LNCaP clone FGC (cell line): ENCODE data around the gene ST8SIA4.

Experiments
- DNase-seq: peaks from one replicate; pipeline ENCODE4 v3.0.0-alpha.2; 2011; ENCODE audit warnings: low read depth
- H3K4me3 ChIP-seq: 2 replicates; pipeline ENCODE4 v1.5.1; 2011; ENCODE audit warnings: mild to moderate bottlenecking, low read depth, low read length, control low read depth
- TF ChIP-seq, protein P1 (sequence below): IDR thresholded peaks from 2 replicates; pipeline ENCODE4 v1.5.1; 2012; ENCODE audit warnings: mild to moderate bottlenecking; ENCODE audit not compliant: control insufficient read depth, insufficient read depth; ENCODE audit errors: extremely low read depth

The ST8SIA4 gene

DNA sequence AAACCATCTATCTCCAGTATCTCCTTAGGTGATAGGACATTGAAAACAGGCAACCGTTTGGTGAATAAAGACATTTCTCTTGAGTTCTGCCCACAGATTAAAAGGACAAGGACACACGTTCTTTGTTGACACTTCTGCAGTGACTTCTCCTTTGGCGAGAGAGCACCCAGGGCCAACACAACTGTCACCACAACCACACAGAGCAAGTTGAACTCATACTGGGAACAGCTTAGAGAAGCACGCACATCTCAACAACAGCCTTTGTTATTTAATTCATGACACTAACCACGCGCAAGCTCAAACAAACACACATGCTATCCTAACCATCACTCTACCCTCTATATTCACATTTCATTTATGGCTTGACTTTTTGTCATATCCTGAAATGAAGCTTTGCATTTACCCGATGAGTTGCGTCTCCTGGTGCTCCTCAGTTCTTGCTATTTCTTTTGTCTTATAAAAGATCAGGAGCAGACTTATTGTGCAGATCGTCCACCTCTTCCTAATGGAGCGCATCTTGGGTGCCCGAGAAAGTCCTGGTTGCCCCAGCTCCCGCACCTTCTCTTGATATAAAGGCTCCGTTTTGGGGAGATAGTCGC lies 543 bp downstream of the ST8SIA4 start:
- H3K4me3 ChIP-seq: peak overlapping the region; percentile 35
- DNase-seq: no peak
- TF ChIP-seq, protein P1, sequence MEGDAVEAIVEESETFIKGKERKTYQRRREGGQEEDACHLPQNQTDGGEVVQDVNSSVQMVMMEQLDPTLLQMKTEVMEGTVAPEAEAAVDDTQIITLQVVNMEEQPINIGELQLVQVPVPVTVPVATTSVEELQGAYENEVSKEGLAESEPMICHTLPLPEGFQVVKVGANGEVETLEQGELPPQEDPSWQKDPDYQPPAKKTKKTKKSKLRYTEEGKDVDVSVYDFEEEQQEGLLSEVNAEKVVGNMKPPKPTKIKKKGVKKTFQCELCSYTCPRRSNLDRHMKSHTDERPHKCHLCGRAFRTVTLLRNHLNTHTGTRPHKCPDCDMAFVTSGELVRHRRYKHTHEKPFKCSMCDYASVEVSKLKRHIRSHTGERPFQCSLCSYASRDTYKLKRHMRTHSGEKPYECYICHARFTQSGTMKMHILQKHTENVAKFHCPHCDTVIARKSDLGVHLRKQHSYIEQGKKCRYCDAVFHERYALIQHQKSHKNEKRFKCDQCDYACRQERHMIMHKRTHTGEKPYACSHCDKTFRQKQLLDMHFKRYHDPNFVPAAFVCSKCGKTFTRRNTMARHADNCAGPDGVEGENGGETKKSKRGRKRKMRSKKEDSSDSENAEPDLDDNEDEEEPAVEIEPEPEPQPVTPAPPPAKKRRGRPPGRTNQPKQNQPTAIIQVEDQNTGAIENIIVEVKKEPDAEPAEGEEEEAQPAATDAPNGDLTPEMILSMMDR: no peak

DNA sequence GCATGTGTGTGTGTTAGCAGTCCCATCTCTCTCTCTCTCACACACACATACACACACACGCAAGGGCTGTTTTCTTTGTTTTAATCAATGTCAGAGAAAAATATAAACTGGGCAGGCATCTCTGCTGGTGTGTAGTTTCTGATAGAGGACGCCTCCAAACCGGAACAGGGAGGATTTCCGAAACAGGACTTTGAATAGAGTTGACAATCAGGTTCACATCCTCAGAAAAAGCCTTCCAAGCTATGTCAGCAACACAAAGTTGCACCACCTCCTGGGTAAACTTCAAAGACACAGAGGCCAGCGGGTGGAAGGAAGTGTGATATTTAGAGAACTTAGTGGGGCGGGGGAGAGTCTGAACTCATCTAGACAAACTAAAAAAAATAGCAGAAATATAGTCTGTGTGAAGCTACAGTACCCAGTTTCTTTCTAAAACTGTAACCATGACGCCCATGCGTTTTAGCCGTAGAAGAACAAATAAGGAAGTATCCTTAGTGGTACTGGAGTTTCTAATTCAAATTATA lies 1.2 kb downstream of the ST8SIA4 start:
- TF ChIP-seq, protein P1: no peak
- no peak overlapping the region for H3K4me3 ChIP-seq
- DNase-seq: no peak

DNA sequence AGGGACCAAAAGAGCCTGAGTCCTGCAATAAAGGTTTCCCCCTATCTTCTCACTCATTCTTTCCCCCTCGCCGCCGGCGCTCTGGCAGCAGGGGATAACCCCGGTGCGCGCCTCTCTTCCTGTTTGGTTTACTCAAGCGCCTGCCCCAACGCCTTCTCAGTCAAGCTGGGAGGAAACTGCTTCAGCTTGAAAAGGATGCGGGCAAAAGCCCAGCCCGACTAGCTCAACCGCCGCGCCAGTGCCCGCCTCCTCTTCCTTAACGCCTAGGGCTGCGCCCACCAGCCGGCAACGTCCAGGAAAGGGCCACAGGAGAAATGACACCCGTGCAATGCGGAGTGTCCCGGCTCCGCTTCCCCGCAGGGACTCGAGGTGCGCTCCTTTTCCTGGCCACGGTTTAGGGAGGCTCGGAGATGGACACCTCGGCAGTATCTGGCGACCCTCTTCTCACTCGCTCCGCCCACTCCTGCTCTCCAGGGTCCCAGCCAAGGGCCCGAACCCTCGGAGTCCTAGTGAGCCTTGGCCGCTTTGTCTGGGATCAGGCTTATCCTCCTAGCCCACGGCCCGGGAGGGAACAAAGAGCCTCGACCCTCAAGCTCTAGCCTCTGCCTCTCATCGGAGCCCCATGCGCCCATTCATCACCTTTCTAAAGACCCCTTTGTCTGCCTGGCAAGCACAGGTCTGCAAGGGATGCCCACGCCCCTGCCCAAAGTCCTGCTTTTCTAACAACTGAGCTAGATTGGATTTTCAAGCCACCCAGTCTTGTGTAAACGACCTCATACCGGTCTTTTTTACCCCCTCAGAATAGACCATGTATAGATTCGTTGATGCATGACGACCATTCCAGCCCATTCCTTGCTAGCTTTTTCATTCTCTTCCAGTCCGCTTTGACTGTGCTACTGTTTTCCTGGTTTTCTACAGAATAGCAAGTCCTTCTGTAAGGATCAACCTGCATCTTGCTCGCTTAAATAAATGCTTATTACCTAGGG lies 2.0 kb downstream of the ST8SIA4 start:
- TF ChIP-seq, protein P1: no peak
- peak overlapping the region; percentile 33 for H3K4me3 ChIP-seq
- no peak for DNase-seq

DNA sequence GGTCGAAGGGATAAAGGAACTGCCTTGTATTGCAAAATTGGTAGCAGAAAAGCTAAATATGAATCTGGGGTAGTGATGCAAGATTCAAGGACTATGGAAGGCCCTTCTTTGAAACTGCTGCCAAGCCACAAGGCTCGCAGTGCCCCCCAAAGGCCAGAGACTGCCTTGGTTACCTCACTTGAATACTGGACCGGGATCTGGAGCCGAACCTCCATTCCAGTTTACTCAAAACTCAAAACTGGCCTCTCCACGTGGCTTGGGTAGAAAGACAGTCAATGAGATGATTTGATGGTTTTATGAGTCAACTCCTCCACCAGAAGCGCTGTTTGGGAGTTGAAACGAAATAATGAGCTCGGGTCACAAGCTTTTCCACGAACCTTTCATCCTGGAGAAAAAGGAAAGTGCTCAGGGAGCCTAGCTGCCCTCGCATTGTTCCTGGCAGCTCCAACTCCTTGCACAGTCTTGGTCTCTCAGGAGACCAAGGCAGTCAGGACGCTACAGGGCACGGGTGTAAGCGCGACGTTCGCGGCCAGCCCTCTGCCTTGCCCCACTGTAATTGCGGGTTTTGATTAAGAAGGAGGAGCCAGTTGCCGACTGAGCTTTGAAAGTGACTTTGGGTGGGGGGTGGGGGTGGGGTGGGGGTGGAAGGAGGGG lies 2.8 kb downstream of the ST8SIA4 start:
- TF ChIP-seq, protein P1: no peak
- H3K4me3 ChIP-seq: peak overlapping the region; percentile 31; the same call in 1 of the 2 replicates
- no peak for DNase-seq

DNA sequence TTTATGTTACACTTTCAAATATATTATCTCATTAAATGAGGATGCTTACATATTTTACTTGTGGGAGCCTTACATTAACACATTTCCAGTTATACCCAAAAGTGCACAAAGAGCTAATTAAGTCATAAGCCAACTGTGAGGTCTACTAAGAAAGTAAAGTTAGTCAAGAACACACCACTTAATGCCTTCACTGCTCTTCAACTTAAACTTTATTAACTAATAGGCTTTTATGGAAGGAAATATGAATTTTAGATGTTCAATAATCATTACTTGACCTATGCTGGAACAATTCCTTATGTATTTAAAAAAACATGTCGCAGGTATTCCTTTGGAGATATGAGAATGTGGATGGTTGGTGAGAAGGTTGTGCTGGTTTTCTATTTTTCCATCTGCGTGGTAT lies 3.4 kb downstream of the ST8SIA4 start:
- DNase-seq: no peak

More for the DNA sequence above, 3.4 kb downstream of the ST8SIA4 start:
- no peak overlapping the region for H3K4me3 ChIP-seq
- TF ChIP-seq, protein P1: no peak
